SH-SY5Y (cell line): Measurements from ENCODE around the gene TEX55.

ENCODE experiments used
- GATA2 ChIP-seq: IDR thresholded peaks from 2 replicates; pipeline ENCODE4 v1.6.1; 2011; ENCODE audit warnings: mild to moderate bottlenecking, low read depth, low read length
- GATA3 ChIP-seq: IDR thresholded peaks from 2 replicates; pipeline ENCODE4 v1.6.1; 2011; ENCODE audit warnings: low read depth, mild to moderate bottlenecking, low read length, moderate library complexity

GRCh38 chr3:119194237-119195150 lies 48.5 kb downstream of the TEX55 start:
- TF ChIP-seq GATA2 (no peak), GATA3 (no peak)
